Muscle of leg (tissue), 11 donors: ENCODE results near the gene RER1. TPM values are rescaled to one million over a fixed set of nuclear protein-coding genes. Genes with fewer than 3 reads are reported as not detected.

Experiments used
- DNase-seq: peaks from one replicate; pipeline ENCODE4 v3.0.0; 2013
- H3K27ac ChIP-seq: one replicate; pipeline ENCODE4 v1.5.1; 2013; ENCODE audit warnings: mild to moderate bottlenecking, low read length, control low read depth
- H3K27me3 ChIP-seq: one replicate; pipeline ENCODE4 v1.6.1; 2013; ENCODE audit warnings: low read length; ENCODE audit not compliant: control insufficient read depth, insufficient read depth
- H3K36me3 ChIP-seq: one replicate; pipeline ENCODE4 v1.6.1; 2013; ENCODE audit warnings: low read length; ENCODE audit not compliant: control insufficient read depth, insufficient read depth
- H3K4me1 ChIP-seq: one replicate; pipeline ENCODE4 v1.6.1; 2013; ENCODE audit warnings: low read length; ENCODE audit not compliant: control insufficient read depth, insufficient read depth
- H3K4me3 ChIP-seq: one replicate; pipeline ENCODE4 v1.5.1; 2013; ENCODE audit warnings: low read length, control low read depth
- H3K9me3 ChIP-seq: replicated peaks from 2 replicates; pipeline ENCODE4 v1.6.1; 2013; ENCODE audit warnings: low read depth, low read length; ENCODE audit not compliant: control insufficient read depth
- WGBS: methylation state at CpG from one replicate; pipeline ENCODE4 v1.1.5; 2013; ENCODE audit warnings: missing lambda C conversion rate; ENCODE audit not compliant: insufficient coverage; 5-methylcytosine and 5-hydroxymethylcytosine counted together
- polyA plus RNA-seq, 8 donors: library from polyadenylated mRNA; unstranded; fragments of 120-200 nt; gene quantifications; one replicate each; pipeline versions ENCODE4 v1.2.1 to v1.2.3, GENCODE V29; 2013; ENCODE audit warnings: inconsistent platforms in 1 of 8, low replicate concordance in 1 of 8; ENCODE audit not compliant: insufficient read length in 8 of 8, insufficient read depth in 1 of 8
- total RNA-seq: library from RNA; stranded (reverse); fragments of 120-200 nt; gene quantifications from one replicate; pipeline ENCODE4 v1.2.4, GENCODE V29; 2013

The RER1 gene
- total and polyA plus RNA-seq, 9 donors: 57.5 to 86.6 (median 69.3) TPM

DNA sequence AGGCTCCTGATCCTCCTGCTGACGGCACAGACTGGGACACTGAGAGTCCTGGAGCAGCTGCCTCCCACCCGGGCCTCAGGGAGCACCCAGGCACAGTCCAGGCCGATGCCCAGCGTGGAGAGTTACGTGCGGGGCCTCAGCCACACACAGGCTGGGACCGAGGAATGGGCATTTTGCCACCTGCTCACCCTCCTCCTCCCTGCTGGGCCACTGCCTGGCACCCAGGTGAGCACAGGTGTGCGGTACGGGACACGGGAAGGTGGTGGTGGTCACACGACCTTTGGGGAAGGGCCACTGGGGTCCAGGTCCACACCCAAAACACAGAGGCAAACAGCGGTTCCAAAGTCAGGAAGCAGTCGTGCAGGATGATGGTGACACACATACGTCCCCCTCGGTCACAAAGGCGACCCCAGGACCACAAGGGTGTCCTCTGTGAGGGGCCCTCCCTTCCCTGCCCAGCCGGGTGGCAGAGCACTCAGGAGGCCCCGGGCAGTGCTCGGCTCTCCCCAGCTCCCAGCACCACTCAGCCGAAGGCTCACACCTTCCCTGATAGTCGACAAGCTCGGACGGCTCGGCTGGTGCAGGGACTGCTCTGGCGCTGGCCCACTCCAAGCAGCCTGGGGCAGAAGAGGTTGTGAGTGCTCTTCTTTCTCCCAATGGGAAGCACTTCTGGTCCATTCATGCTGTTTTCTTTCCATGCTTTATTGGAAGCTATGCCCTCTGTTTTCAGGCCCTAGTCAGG is 14.5 kb upstream of the RER1 start:
- Histone ChIP-seq H3K9me3 (no peaks in the 10 kb centered on the region), H3K36me3 (no peaks in the 10 kb centered on the region), H3K4me1 (peaks cover 57% of the 10 kb centered on the region), H3K27me3 (no peaks in the 10 kb centered on the region), H3K27ac (no peak overlapping the region), H3K4me3 (no peak overlapping the region)
- 73% methylated on average over 21 of the region's 25 CpGs for WGBS
- DNase-seq: no peak

DNA sequence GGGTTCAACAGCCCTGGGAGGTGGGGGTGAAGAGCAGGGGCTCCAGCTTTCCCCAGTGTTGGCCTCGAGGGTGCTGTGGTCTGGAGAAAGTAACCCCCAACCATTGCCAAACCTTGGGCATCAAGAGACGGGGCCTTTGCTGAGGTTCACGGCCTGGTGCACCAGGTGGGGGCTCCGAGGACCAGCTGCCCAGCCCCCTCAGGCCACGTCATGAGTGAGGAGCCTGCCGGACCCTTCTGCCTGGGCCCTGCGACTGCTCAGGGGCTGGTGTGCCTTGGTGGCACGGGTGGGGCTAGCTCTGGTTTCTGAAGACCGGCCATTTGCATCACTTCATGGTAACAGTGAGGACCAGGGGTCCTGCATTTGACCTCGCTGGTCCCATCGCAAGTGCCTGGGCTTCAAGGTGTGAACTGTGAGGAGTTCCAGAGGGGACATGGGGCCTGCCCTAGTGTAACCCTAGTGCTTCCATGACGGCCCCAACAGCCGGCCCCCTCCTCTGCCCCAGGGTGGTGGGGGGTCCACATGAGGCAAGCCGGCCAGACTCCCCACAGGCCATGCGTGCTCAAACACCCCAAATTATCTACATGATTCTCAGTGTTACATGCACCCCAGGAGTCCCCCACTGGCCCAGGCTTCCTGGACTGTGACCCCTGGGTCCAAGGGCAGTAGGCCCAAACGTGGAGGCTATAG is 13.7 kb upstream of the RER1 start:
- Histone ChIP-seq H3K4me1 (peaks cover 57% of the 10 kb centered on the region), H3K4me3 (no peak overlapping the region), H3K36me3 (no peaks in the 10 kb centered on the region), H3K27me3 (no peaks in the 10 kb centered on the region), H3K27ac (peak overlapping the region; percentile 9), H3K9me3 (no peaks in the 10 kb centered on the region)
- WGBS: 78% methylated on average over 15 of the region's 16 CpGs
- no peak for DNase-seq

DNA sequence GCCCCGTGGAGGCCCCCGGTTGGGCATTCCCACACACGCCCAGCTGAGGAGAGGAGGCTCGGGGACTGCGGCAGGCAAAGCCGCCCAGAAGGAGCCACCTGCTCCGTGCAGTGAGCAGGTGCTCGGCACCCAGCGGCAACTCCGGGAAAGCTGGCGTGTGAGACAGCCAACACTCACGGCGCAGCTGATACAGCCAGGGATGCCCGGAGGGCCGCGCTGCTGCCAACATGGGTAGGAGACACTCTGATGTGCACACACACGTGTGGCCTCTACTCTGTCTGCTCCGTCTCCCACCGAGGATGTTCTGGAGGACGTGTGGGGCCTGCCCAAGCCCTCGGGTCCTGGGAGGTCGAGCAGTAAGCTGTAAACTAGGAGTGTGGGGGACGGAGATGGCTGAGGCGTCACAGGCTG is 13.2 kb upstream of the RER1 start:
- H3K36me3 ChIP-seq: no peaks in the 10 kb centered on the region
- WGBS: 75% methylated on average over 24 of the region's 24 CpGs
- peaks cover 57% of the 10 kb centered on the region for H3K4me1 ChIP-seq
- peak overlapping the region; percentile 65 for H3K27ac ChIP-seq
- H3K27me3 ChIP-seq: no peaks in the 10 kb centered on the region
- peak; percentile 68 for DNase-seq
- H3K9me3 ChIP-seq: no peaks in the 10 kb centered on the region
- H3K4me3 ChIP-seq: no peak overlapping the region

DNA sequence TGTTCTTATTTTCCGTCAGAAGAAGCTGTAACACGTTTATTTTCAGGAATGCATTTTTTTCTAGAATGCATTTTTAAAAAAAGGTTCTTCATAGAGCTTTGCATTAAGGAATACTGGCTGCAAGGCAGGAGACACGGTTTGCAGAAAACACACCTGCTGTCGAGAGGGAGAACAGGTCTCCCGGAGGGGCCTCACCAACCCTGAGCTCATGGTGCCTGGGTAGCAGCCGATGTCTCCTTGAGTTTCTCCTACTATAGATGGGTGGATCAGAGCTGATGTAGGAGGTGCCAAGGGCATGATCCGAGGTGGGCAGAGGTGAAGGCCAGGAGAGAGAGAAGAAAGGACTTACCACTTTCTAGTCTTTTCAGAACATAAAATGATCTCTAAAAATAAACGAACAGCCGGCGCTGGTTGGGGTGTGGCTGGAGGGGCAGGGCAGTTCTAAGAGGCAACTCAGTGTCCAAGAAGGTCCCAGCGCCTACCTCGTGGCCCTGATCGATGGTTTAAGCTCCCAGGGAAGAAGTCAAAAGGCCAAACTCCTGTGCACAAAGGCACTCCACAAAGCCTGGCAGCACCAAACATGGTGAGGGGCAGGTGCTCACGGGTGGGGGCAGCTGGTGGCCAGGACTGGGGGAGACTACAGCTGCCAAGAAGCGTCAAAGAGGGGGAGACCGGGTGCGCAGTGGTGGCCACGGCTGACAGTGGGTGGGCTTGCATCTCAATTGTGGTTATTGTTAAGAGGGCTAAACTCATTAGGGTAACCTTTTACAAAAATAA is 12.5 kb upstream of the RER1 start:
- H3K27me3 ChIP-seq: no peaks in the 10 kb centered on the region
- H3K36me3 ChIP-seq: no peaks in the 10 kb centered on the region
- WGBS: 72% methylated on average over 9 of the region's 18 CpGs
- H3K9me3 ChIP-seq: no peaks in the 10 kb centered on the region
- H3K4me1 ChIP-seq: peaks cover 57% of the 10 kb centered on the region
- peak overlapping the region; percentile 65 for H3K27ac ChIP-seq
- DNase-seq: no peak
- no peak overlapping the region for H3K4me3 ChIP-seq

DNA sequence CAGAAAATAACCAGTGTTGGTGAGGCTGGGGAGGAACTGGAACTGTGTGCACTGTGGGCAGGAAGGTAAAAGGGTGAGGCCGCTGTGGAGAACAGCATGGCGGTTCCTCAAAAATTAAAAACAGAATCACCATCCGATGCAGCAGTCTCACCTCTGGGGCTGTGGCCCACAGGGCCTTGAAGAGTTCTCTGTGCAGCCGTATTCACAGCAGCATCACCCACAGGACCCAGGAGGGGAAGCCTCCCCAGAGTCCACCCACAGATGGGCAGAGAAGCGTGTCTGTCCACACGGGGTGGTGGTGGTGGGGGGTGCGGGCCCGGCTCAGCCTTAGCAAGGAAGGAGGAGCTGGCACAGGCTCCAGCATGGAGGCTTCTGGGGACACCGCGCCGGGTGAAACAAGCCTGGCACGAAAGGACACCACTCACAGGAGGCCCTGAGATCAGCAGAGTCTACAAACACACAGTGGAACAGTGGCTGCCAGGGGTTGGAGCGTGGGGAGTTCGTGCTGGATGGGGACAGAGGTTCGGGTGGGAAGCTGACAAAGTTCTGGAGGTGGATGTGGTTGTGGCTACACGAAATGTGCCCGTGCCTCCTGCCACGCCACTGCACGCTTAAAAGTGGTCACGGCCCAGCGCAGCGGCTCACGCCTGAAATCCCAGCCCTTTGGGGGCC is 11.8 kb upstream of the RER1 start:
- DNase-seq: no peak
- H3K27ac ChIP-seq: no peak overlapping the region
- H3K4me3 ChIP-seq: no peak overlapping the region
- no peaks in the 10 kb centered on the region for H3K9me3 ChIP-seq
- no peaks in the 10 kb centered on the region for H3K27me3 ChIP-seq
- WGBS: 91% methylated on average over 16 of the region's 23 CpGs
- H3K36me3 ChIP-seq: no peaks in the 10 kb centered on the region
- H3K4me1 ChIP-seq: peaks cover 62% of the 10 kb centered on the region

DNA sequence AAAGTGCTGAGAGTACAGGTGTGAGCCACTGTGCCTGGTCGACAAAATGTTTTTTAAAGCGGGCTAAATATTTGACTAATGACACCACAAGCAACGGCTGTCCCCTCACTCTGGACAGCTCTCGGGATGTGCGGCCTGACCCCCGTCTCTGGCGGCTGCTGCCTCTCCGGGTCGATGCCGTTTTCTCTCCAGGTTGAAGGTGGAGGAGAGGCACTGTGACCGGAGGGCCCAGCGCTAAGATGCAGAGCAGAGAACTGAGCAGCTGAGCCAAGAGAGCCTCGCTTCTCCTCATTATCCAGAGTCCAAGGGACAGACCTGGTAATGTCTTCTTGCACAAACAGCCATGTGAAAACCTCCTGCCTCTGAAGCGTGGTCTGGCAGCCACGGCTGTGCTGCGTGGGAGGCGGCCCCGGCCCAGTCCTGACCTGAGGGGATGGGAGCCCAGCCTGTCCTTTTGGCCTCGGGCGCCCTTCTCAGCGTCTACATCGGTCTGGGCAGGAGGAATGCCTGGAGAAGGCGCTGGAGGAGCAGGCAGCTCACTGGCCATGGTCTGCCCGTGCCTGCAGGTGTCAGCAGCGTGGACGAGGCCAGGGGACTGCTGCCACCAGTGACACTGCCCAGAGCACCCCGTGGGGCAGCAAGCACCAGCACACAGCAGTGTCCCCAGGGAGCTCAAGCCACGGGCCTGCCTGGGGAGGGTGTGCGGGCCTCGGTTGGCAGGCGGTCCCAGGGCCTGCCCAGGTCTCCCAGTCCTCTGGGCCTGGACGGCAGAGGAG is 10.6 kb upstream of the RER1 start:
- H3K36me3 ChIP-seq: no peaks in the 10 kb centered on the region
- no peaks in the 10 kb centered on the region for H3K9me3 ChIP-seq
- H3K4me3 ChIP-seq: no peak overlapping the region
- WGBS: 57% methylated on average over 26 of the region's 32 CpGs
- peak overlapping the region; percentile 20 for H3K27ac ChIP-seq
- peak; percentile 46 for DNase-seq
- peaks cover 63% of the 10 kb centered on the region for H3K4me1 ChIP-seq
- no peaks in the 10 kb centered on the region for H3K27me3 ChIP-seq

DNA sequence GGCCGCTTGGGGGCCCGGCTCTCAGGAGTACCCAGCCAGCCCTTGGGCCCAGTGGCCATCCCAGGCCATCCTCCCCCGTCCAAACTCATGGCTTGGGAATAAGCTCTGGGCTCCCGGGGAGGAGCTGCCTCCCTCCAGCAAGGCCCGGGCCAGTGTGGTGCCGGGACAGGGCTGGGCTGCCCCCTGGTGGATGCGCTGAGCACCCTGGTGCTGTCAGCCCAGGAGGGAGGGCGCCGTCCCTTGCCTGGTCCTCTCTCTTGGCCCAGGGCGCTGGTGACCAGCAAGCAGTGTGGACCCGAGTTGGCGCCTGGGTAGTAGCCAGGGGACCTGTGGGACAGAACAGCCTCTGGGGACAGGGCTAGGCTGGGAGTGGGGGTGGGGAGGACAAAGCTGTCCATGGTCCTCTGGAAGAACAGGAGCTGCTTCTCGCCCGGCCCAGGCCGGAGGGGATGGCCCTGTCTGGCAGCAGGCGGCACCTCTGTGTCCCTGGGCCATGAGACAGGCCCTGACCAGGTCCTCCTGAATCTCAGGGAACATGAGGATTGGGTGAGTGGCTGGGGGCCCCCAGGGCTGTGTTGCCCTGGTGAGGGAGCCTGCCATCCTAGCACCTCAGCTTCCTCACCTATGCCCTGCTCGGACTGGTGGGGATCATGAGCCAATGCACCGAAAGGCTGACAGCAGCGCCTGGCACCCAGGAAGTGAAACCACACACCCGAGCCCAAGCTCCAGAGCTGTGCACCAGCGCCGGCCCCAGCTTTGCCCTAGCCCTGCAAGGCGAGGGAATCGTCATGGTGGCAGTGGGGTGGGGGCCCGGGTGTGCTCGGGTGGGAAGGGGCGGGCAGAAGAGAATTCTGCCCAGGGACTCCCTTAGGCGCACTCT is 9.7 kb upstream of the RER1 start:
- Histone ChIP-seq H3K9me3 (no peaks in the 10 kb centered on the region), H3K36me3 (peaks cover 2% of the 10 kb centered on the region), H3K4me1 (peaks cover 61% of the 10 kb centered on the region), H3K27me3 (no peaks in the 10 kb centered on the region), H3K4me3 (no peak overlapping the region), H3K27ac (peak overlapping the region; percentile 20)
- 50% methylated on average over 28 of the region's 28 CpGs for WGBS
- peak; percentile 88 for DNase-seq

DNA sequence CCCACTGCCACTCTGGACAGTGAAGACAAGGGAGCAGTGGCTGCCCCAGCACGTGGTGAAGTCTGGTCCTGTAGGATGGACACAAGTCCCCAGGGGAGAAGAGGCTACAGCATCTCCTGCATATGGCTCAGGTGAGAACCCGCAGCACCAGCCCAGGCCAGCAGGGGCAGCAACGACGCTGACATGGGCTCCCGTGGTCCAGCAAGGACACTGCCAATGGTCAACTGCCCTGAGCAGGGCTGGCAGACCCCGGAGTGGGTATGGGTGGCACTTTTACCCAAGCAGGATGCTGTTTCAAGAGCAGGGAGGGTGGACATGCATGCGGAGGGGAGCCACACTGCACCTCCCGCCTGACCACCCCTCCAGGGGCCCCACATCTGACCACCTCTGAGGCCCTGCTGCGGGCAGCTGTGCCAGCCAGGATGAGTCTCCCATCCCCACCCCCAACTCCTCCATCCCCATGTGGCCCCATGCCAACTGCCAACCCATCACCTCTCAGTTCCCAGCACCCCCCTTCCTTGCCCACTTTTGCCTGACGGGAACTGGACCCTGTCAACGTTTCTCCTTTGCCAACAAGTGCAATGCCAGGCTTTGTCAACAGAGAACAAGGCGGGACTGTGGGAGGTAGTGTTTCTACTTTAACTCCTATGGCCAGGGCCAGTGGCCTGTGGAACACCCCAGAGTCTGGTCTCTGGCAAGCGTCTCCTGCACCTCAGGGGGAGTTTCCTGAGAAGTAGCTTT is 8.8 kb upstream of the RER1 start:
- DNase-seq: no peak
- Histone ChIP-seq H3K27me3 (no peaks in the 10 kb centered on the region), H3K4me3 (no peak overlapping the region), H3K9me3 (no peaks in the 10 kb centered on the region), H3K4me1 (peaks cover 56% of the 10 kb centered on the region), H3K36me3 (peaks cover 8% of the 10 kb centered on the region), H3K27ac (no peak overlapping the region)
- 53% methylated on average over 9 of the region's 13 CpGs for whole genome bisulfite sequencing
